K562 (cell line): ENCODE data around the gene MYO3B. TPM values are rescaled to one million over a fixed set of nuclear protein-coding genes. Genes with fewer than 3 reads are reported as not detected.

ENCODE experiments used
- AFF4 ChIP-seq: sonication (generic); formaldehyde crosslinking; IDR thresholded peaks from 2 replicates; pipeline ENCODE4 v1.8.0; 2023; ENCODE audit warnings: mild to moderate bottlenecking, missing genetic modification reagents
- GATAD2A ChIP-seq: fragments of 450-650 bp; IDR thresholded peaks from 2 replicates; pipeline ENCODE4 v1.6.1; 2017
- RAD51 ChIP-seq: fragments of 450-650 bp; IDR thresholded peaks from 2 replicates; pipeline ENCODE4 v1.7.1; 2016; ENCODE audit warnings: low read depth, mild to moderate bottlenecking, borderline replicate concordance
- ZNF717 ChIP-seq: fragments of 250-450 bp; sonication (Bioruptor Pico); IDR thresholded peaks from 2 replicates; pipeline ENCODE4 v1.5.0; 2021
- polyA plus RNA-seq, 8 experiments: library from polyadenylated mRNA; depleted of rRNA in 4 of 8; stranded (reverse) in 5 of 8; unstranded in 3 of 8; fragments of >200 nt; fragmentation: Nextera tagmentation in 2 of 8; fragmentation: Illumina TruSeq in 1 of 8; extraction: Ambion mirVana in 2 of 8; extraction: Trizol in 1 of 8; gene quantifications; 2 replicates each; pipeline versions ENCODE4 v1.2.1 to v1.2.3, GENCODE V29; 2011 to 2014; ENCODE audit warnings: inconsistent platforms in 1 of 8, missing spikeins in 1 of 8
- total RNA-seq, 7 experiments: library from RNA; depleted of rRNA in 6 of 7; stranded (reverse); fragments of >200 nt in 6 of 7; fragmentation: Illumina TruSeq in 2 of 7; extraction: Trizol in 2 of 7; gene quantifications; 2 replicates each; pipeline versions ENCODE4 v1.2.1 to v1.2.3, GENCODE V29; 2011 to 2021; ENCODE audit warnings: low replicate concordance in 1 of 7
- TF ChIP-seq, protein P1 (sequence below): fragments of 450-650 bp; formaldehyde crosslinking; IDR thresholded peaks from 2 replicates; pipeline ENCODE4 v1.4.0; 2020; ENCODE audit warnings: mild to moderate bottlenecking, mixed read lengths

MYO3B gene
- total and polyA plus RNA-seq, 9 of the 15 experiments (the other 6 are each of a cell fraction or from before 2014, with no cell fraction given) = 2.7 to 6.5 (median 3.6) TPM

- TF ChIP-seq, protein P1, sequence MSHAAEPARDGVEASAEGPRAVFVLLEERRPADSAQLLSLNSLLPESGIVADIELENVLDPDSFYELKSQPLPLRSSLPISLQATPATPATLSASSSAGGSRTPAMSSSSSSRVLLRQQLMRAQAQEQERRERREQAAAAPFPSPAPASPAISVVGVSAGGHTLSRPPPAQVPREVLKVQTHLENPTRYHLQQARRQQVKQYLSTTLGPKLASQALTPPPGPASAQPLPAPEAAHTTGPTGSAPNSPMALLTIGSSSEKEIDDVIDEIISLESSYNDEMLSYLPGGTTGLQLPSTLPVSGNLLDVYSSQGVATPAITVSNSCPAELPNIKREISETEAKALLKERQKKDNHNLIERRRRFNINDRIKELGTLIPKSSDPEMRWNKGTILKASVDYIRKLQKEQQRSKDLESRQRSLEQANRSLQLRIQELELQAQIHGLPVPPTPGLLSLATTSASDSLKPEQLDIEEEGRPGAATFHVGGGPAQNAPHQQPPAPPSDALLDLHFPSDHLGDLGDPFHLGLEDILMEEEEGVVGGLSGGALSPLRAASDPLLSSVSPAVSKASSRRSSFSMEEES (CRISPR knock-in tag) = peak; percentile 81
- TF ChIP-seq ZNF717 (CRISPR knock-in tag) (no peak), RAD51 (peak; percentile 33; the same call in 1 of the 2 replicates), AFF4 (CRISPR knock-in tag) (no peak), GATAD2A (no peak)
Observed at GRCh38 chr2:170141865-170142264, 36.1 kb upstream of the MYO3B start (continued).
